HG02623 (cell line): ENCODE measurements around the gene PRKCB.

Source experiments
- ATAC-seq: cut with Tn5 transposase; IDR thresholded peaks from one replicate; pipeline ENCODE4 v1.9.1; 2021; ENCODE audit warnings: moderate library complexity; ENCODE audit not compliant: unreplicated experiment

Gene PRKCB

DNA sequence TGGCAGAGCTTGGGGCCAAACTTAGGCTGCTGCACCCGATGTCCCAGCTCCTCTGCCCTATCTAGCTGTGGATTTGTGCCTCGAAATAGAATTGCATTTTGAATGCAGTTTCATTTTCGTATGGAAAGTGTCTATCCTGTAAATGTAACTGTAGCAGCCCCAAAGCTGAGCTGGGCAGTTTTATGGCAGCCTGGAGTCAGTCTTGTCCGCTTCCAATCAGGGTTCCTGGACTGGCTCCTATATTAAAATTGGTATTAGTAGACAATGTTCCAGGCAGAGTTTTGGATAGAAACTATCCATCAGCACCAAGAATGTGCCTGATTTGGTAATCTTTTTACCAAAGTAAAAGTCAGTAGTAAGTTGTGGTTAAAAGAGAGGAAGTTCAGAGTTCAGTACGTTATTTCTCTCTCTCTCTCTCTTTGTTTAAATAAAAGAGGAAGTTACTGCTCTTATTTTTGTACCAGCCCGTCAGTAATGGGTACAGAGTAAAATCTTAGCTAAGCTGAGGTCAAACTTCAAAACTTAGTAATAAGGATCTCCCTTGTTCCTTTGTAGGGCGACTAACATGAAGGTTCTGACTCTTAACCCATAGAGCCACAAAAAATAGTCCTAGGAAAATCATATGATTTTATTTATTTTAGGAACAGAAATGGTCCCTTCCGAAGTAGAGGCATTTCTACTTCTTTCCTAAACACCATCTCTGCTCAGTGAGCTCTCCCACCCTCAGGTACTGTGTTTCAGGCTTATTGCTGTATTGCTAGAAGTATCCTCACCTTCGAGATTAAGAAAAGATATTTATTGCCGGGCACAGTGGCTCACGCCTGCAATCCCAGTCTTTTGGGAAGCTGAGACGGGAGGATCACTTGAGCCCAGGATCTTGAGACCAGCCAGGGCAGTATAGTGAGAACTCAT is 28.0 kb downstream of the PRKCB start:
- peak; percentile 70 for ATAC-seq

GRCh38 chr16:23865853-23866252 is 30.1 kb downstream of the PRKCB start:
- no peak for ATAC-seq

- no peak for ATAC-seq
These were observed 30.8 kb downstream of the PRKCB start for GRCh38 chr16:23866621-23867020.

- no peak for ATAC-seq
These were observed 31.8 kb downstream of the PRKCB start for GRCh38 chr16:23867566-23867965.

GRCh38 chr16:23868136-23868535 is 32.4 kb downstream of the PRKCB start:
- ATAC-seq, result no peak

- no peak for ATAC-seq
These were observed 33.3 kb downstream of the PRKCB start for GRCh38 chr16:23869052-23869451.

- no peak for ATAC-seq
These were observed 36.1 kb downstream of the PRKCB start for GRCh38 chr16:23871924-23872323.

DNA sequence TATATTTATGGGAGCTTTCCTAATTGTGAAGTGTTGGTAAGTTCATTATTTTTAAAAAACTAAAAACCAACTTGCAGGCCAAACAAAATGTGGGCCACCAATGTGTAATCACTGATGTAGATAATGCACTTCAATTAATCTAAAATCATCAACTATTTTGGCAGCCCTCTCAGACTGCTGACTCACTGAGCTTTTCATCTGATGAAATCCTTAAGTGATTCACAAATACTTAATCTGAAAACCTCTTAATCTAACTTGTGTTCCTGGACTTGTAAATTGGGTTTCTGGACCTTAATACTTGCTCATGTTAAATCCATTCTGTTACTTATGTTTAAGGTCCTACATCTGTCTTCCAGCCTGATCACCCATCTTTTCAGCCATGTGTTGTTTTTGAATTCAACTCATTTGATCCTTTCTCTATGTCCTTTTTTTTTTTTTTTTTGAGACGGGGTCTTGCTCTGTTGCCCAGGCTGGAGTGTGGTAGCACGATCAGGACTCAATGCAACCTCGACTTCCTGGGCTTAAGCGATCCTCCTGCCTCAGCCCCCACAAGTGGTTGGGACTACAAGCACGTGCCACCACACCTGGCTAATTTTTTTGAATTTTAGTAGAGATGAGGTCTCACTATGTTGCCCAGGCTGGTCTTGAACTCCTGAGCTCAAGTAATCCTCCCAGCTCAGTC is 39.0 kb downstream of the PRKCB start:
- ATAC-seq, result no peak

- ATAC-seq, result no peak
These were observed 40.6 kb downstream of the PRKCB start for GRCh38 chr16:23876256-23876896.

GRCh38 chr16:23877107-23878070 is 41.6 kb downstream of the PRKCB start:
- no peak for ATAC-seq

DNA sequence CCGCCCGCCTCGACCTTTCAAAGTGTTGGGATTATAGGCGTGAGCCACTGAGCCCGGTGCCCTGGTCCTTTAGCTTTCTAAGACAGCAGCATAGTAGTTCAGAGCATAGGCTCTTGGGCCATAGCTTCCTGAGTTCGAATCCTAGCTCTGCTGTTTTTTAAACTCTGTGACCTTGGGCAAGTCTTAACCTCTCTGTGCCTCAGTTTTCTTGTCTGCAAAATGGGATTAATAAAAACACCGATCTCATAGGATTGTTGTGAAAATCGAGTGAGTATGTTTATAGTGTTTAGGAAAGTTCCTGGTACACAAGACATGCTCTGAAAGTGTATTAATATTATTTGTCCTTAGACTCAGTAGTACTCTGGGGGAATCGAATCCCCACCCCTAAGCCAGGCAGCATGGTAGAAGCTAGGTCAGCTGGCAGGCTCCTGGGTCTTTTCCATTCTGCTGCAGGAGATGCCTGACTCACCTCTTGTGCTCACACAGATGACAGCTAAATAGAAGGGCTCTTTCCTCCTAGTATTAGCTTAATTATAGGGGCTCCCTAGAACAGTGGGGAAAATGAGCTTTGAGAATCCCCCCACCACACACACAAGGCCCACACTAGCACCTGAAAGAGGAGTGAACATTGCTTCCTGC is 44.1 kb downstream of the PRKCB start:
- no peak for ATAC-seq

GRCh38 chr16:23889189-23889588 is 53.4 kb downstream of the PRKCB start:
- ATAC-seq, result no peak

GRCh38 chr16:23893986-23894385 is 58.2 kb downstream of the PRKCB start:
- ATAC-seq, result no peak

DNA sequence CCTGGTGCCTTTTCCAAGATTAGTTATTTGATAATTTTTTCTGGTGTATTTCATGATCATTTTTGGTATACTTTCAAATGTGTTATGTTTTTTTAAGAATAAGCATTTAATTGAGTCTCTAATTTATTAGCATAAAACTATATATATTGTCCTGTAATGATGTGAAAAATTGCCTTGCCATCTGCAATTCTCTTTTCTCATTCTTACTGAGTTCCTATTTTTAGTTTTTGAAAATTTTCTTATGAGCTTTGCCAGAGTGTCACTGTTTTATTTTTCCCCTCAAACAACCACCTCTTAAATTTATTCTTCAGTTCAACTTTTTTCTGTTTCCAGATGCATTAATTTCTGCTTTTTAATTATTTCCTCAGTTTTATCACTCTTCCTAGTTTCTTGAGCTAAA is 59.3 kb downstream of the PRKCB start:
- ATAC-seq, result no peak

GRCh38 chr16:23896832-23897821 is 61.3 kb downstream of the PRKCB start:
- no peak for ATAC-seq

DNA sequence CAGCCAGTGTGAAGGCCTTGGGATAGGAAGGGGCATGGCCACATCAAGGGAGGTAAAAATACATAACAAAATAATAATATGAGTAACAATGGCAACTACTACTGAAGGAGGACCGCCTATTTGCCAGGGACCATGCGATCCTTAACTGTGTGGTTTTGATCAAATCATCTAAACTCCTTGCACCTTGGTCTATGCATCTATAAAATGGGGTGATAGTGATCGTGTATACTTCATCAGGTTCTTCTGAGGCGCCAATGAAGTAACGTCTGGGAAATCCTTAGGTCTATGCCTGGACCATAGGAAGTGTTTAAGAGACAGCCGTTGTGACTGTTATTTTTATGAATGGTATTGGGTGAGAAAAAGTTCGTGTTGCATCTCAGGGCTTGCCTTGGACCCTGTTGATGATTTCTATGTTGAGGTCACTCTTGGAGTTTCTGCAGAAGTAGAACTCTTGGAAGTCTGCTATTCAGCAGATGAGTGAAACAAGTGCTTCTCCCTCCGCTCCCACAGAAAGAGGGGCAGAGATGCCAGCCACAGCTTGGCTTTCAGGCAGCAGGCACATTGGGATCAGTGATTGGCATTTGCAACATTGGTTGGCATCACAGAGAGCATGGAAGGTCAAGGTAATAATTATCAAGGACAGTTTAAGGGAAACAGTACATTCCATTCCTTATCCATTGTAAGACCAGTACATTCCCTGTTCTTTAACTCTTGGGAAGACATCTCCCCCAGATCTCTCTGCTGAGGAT is 63.1 kb downstream of the PRKCB start:
- ATAC-seq, result no peak

GRCh38 chr16:23899869-23900268 is 64.1 kb downstream of the PRKCB start:
- ATAC-seq, result no peak

DNA sequence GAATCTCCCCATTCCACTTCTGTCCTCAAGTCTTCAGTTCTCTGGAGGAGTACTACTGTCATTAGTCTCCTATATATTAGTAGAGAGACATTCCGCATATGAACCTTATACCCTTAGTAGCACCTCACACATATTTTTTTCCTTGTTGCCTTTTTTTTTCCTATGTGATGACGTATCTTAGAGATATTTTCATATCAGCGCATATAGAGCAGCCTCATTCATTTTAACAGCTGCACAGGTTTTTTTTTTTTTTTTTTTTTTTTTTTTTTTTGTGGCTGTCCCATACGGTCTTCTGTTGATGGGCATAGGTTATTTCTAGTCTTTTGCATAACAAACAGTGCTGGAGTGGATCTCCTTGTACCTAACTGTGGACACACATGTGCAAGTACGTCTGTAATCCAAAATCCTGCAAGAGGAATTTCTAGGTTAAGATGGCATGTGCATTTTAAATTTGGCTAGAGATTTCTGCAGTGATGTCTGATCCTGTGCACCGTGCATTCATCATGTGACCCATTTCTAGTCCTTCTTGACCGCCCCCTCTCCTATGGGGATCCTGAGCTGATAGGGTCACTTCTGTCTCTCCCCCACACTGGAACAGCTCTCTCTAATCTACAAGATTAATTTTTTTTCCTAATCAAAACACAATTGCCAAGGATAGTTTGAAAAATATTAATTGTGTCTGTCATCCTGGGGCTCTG is 64.8 kb downstream of the PRKCB start:
- ATAC-seq, result no peak
